GM21390 (cell line): ENCODE measurements around the gene PKP1.

Source experiments
- ATAC-seq: cut with Tn5 transposase; IDR thresholded peaks from one replicate; pipeline ENCODE4 v1.9.1; 2021; ENCODE audit not compliant: unreplicated experiment

Gene PKP1

GRCh38 chr1:201364808-201365105 lies 81.5 kb downstream of the PKP1 start:
- no peak for ATAC-seq

GRCh38 chr1:201365251-201365650 lies 81.9 kb downstream of the PKP1 start:
- ATAC-seq, result no peak

DNA sequence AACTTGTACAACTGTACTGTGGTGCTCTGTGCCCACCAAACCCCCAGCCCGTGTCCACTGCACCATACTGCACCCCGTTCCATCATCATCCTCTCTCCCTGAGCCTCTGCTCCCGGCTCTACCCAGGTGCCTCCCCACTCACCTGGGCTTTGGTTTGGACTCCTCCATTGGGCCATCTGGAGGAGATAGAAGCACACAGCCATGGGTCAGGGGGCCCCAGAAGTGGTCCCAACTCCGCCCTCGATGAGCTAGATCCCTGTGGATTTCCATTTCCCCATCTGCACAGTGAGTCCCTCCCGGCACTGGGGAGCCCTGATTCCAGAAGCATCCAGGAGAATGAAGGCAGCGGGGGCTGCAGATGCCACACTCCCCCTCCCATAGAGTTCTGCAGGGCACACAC lies 83.4 kb downstream of the PKP1 start:
- ATAC-seq, result no peak

GRCh38 chr1:201369209-201369608 lies 85.9 kb downstream of the PKP1 start:
- no peak for ATAC-seq

DNA sequence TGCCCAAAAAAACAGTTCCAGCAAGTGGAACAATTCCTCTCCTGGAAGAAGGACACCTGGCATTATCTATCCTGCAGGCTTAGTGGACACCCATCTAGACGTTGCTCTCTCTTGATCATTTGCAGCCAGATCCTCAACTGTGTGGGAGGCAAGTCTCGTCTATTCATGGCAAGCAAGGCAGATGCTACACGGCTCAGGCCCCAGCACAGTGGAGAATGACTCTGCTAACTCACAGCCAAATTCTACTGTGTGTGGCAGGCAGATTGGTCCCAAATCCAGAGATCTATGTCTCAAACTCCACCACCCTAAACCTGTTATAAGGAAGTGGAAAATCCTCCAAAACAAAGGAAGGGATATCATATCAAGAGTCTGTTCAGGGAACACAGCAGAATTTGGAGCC lies 87.2 kb downstream of the PKP1 start:
- no peak for ATAC-seq

- ATAC-seq, result no peak
Measured at GRCh38 chr1:201371276-201371675, 88.0 kb downstream of the PKP1 start.

GRCh38 chr1:201371792-201372191 lies 88.5 kb downstream of the PKP1 start:
- no peak for ATAC-seq

- no peak for ATAC-seq
Measured at GRCh38 chr1:201374364-201374763, 91.1 kb downstream of the PKP1 start.

- no peak for ATAC-seq
Measured at GRCh38 chr1:201375169-201375568, 91.9 kb downstream of the PKP1 start.

DNA sequence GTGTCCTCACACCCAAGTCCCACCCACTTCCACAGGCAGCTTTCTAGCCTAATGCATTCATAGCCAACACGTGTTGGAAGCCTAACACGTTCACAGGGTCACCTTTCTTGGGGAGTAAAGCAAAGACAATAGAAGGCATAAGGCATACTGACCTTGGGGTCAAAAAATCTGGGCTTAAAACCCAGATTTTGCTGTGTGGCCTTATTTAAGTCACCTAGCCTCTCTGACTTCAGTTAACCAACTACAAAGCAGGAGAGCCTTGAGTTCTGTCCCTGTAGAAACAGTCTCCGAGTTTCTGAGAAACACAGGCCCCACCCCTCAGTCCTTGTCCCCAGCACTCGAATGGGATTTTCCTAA lies 92.8 kb downstream of the PKP1 start:
- ATAC-seq, result no peak

DNA sequence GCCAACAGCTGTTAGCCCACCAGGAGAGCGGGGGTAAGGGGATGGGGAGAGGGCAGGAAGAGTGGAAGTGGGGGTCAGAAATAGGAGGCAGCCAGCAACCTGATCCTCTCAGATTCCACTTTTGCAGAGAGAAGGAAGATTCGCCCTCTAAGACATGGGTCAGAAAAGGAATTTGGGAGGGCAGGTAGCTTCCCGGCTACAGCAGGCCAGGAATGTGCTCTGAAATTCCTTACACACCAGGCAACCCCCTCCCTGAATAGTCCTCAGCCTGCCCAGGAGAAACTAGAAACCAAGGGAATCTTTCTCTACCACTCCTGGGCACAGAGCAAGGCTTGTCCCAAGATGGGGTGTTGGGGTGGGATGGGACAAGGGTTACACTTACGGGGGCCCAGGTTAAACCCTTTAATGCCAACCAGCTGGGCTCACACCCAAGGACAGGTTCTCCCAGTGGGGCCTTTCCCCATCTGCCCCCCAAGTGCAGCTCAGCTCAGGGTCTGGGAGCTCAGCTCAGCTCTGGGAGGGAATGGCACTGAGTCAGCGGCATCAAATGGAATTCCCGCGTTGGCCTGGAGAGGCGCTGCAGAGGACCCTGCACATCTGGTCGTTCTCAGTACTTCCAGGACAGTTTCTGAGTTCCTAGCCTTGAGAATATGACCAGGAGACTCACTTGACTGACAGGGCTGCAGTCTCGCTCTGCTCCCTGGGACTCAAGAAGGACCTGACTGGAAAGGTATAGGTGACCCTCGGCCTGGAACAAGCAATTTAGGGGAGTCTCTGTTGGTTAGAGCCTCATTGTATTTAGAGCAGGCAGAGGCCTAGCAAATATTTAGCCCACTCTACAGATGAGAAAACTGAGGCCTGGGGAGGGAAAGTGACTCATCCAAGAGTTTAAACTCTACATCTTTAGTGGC lies 93.4 kb downstream of the PKP1 start:
- no peak for ATAC-seq

DNA sequence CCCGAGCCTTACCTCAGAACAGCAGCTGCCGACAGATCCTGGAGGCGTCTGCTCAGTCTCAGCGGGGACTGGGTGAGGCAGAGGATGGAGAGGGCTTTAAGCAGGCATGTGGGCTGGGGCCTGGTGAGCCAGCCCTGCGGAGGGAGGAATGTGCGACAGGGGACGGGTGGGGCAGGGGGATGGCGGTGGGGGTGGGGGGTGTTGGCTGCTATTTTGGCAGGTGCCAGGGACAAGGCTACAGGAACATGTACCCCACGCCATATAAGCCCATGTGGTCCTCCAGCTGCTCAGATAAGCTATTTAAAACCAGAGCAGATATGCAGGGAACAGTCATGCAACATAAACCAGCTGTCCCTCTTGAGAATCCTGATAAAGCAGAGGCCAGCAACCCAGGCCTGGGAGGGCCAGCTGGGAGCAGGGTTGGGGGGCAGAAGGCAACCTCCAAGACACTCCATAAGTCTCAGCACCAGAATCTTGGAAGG lies 94.3 kb downstream of the PKP1 start, which contains the start of gene TNNT2:
TNNT2 (minus strand) TSS at position 70 of the 482 bp plus-strand sequence. CDS start 4,426 bp downstream, outside the sequence.
- no peak for ATAC-seq

GRCh38 chr1:201378804-201379203 lies 95.5 kb downstream of the PKP1 start:
- no peak for ATAC-seq

DNA sequence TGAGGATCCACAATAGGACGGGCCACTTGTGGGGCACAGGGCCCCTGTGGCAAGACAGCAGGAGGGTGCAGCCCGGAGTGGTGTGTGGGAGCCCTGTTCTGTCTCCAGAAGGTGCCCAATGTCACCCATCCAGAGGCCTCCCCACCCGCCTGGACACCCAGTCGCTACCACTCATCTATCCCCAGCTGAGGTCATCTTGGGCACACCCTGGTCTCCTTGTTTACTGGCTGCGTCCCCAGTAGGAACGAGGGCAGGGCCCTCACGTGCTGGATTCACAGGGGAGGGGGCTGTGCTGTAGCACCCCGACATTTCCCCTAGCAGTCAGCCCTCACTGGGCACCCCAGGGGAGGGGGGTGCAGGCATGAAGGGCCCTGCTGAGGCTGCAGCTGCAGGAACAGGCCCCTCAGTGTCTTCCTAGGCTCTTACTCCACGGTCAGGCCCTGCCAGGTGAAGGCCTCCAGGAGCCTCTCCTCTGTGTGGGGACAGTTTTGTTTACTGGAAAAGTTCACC lies 96.5 kb downstream of the PKP1 start:
- ATAC-seq, result no peak

DNA sequence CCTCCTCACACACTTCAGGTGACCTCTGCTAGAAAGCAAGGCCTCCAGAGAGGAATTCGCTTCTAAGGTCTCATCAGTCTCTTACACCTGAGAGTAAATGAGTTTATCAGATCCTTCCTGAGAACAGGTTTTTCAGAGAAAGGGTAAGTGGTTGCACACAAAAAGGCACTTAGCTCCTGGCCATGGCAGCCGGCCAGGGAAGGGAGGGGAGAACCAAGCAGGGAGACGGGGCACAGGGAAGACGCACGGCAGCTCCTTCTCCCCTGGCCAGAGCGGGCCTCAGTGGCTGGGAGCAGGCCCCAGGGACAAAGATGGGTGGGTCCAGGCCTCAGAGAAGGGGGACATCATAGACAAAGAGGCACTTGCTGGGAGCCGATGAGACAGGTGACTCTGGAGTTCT lies 97.8 kb downstream of the PKP1 start:
- ATAC-seq, result no peak
